ENCODE results near the gene CSKMT.
"Not testable (repeated sequence)": the region's sequence is repeated elsewhere in the genome, so short reads cannot be mapped to it uniquely, and the experiment has no call there.

CSKMT gene

DNA sequence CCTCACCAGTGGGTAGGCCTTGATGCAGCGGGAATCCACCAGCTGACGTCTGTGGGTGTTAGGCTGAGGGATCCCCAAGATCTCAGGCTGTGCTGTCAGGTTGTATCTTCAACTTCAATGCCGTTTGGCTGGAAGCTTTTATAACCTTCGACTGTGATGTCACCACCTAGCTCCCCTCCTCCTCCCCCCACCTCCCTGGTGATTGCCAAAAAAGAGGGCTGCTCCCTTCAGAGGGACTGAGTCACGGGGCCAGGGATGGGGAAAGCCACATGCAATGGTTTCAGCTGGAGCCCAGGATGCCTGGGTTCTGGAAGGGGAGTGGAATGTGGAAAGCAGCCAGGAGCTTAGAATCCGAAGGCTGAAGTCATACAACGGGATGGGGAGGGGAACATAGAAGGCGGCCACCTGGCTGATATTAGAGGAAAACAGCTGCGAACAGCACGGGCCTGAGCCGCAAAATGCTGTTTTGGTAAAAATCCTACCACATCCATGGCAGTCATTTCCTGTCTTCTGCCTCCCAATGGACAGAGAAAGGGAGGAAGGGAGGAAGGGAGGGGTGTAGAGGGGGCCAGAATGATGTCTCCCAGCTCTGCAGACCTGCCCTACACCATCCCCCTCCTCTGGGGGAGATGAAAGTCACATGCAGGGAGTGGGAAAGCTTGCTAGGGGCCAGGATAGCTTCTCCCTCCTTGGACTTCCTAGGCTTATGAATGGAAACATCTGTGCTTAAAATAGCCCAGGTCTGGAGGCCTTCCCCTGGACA is 24.5 kb downstream of the CSKMT start, which contains the start of gene LRRN4CL:
LRRN4CL (minus strand) TSS at position 110 of the 763 bp plus-strand sequence. CDS start 1,022 bp downstream, outside the sequence.
- DNase-seq = no peak

DNA sequence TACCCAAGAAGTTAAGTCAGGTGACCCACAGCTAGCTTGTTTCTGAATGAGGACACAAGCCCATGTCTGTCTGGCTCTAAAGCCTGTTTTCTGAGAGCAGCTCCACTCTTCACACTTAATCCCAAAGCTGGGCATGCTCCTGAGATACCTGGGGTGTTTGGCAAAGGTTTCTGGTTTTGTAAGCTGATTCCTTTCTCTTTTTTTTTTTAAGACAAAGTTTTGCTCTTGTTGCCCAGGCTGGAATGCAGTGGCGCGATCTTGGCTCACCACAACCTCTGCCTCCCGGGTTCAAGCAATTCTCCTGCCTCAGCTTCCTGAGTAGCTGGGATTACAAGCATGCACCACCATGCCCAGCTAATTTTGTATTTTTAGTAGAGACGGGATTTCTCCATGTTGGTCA is 28.5 kb downstream of the CSKMT start:
- DNase-seq = not testable (repeated sequence)

DNA sequence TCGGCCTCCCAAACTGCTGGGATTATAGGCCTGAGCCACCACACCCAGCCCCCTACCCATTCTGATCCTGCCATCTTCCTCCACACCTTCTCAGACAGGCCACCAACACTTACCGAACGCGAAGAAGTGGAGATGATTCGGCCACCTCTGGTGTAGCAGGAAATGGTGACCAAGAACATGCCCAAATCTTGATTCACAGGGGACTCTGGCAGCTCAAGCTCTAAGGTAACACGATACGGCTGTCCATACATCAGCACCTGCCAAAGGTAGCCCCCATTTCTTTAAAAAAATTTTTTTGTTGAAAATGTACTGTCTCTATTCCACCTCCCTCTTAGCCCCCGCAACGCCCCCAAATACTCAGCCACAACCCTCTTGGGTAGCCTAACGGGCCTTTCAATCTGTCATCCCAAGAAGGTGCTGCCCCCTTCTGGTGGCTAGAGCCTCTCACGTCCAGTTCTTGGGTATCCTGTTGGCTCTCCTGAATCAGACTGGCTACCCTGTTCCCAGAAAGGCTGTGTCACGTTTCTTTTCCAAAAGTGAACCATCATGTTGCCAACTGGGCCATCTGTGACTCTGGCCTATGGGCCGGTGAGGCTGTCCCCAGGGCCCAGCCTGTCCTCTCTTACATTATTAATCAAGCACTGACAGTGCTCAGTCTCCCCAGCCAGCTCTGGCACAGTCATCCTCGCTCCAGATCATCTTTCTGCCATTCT is 29.5 kb downstream of the CSKMT start:
- DNase-seq = peak; percentile 87

DNA sequence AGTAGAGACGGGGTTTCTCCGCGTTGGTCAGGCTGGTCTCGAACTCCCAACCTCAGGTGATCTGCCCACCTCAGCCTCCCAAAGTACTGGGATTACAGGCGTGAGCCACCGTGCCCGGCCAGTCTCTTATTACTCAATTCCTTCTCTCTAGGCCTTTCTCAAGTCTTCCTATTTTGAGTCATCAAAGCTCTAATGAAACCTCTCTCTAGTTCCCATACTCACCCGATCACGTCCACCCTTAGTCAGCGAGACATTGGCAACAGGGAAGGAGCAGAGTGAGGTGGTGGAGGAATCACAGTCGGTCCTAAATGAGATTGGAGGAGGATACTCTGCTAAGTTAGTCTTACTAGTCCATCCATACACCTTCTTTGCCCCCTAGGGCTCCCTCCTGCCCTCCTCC is 37.1 kb downstream of the CSKMT start:
- peak; percentile 93 for DNase-seq

DNA sequence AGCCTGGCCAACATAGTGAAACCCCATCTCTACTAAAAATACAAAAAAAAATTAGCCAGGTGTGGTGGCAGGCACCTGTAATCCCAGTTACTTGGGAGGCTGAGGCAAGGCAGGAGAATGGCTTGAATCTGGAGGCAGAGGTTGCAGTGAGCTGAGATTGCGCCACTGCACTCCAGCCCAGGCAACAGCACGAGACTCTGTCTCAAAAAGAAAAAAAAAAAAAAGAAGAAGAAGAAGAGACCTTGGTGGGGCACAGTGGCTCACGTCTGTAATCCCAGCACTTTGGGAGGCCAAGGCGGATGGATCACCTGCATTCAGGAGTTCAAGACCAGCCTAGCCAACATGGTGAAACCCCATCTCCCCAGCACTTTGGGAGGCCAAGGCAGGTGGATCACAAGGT is 38.8 kb downstream of the CSKMT start:
- DNase-seq = peak; percentile 43

DNA sequence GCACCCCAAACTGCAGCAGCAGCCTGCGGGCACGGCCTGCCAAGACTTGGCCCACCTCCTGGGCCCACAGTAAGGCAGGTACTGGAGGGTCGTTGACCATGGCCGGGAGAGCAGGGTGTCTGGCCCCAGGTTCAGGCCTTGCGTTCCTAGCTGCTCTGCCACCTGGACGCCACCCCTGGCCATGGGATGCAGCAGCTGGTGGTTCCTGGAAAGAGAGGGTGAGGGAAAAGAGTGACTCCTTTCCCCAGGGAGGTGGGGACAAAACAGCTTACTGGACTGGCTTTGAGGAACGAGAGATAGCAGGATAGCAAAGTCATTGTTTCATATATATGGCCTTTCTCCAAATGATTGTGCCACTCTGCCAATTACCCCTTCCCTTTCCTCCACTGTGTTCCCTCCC is 40.3 kb downstream of the CSKMT start:
- peak; percentile 45 for DNase-seq

DNA sequence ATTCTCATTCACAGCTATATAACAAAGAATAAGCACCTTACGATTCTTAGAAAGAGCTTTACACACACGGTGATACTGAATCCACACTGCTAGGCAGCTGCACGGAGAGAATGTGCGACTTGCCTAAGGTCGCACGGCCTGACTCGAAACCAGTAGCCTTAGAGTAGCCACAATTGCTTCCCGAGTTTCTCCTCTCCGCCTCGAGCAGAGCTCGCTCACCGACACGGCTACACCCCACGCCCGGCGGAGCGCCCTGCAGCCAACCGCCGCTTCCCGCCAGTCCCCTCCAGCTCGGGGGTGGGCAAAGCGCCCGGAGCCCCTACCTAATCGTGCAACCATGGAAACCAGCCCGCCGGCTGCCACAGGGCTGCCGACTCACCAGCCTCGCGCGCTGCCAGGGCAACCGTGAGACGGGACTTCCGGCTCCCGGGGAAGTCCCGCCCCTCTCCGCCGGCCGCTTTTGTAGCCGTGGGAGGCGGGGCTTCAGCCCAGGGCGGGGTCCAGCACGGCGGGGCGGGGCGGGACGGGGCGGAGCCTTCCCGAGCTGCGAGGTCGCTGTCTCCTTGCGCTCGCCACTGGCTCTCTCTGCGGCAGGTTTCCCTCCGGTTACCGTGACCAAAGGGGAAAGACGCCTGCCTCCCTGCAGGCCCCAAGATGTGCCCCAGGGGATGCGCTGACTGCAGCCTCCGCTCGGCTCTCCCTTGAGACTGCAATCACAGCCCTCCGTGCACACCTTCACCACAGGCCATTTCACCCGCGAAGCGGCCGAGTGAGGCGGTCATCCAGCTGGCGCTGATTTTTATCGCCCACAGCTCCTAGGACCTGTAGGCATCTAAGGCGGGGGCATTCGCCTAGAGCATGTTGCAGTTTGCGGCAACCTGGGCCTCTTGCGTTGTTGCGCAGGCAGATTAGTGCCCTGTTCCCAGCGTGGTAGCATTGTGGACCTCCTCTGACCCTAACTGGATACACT is 41.1 kb downstream of the CSKMT start:
- peak; percentile 98 for DNase-seq

DNA sequence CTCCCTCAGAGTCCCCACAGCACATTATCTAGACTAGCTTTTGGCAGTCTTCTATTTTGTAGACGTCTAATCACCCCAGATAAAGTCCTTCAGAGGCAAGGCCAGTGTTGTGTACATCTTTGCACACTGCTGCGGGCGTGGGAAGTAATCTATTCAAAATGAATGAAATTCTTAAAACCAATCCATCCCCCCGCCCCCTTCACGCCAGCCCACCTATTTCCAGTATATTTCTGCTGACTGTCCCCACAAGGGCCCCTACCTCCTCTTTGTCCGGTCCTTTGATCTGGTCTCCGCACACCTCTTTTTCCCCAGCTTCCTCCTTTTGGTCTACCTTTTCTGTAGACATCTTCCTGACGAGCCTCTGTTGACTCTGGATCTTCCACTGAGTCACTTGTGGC is 41.7 kb downstream of the CSKMT start:
- DNase-seq = no peak

DNA sequence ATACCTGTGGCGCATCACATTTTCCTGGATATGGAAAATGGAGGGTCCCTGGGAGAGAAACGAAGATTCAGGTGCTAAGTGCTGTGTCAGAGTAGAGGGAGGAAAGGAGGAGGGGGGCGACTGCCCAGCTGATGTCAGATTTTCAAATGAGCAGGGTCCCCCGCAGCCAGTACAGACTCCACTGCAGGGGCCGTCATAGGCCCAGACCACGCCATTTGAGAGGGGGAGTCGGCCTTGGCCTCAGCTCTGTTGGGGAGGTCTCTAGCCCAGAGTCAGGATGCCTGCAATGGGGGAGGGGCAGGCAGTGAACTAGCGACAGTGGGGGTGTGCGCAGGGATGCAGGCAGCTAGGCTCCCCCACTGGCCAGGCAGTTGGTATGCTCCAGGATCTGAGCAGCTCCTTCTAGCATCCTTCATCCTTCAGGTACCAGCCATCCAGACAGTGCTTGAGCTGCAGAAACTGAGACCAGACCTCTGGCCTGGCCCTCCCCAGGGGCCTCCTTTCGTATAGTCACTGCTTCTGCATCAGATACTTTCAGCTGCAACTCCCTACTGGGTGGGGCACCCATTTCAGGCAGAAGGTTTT is 42.3 kb downstream of the CSKMT start, which contains the start of the genes BSCL2 and GNG3:
BSCL2 (minus strand) TSS at position 148 of the 585 bp plus-strand sequence. CDS start 229 bp downstream, outside the sequence.
GNG3 (plus strand) TSS at position 400 of the 585 bp plus-strand sequence. CDS start 620 bp downstream, outside the sequence.
- DNase-seq = no peak

DNA sequence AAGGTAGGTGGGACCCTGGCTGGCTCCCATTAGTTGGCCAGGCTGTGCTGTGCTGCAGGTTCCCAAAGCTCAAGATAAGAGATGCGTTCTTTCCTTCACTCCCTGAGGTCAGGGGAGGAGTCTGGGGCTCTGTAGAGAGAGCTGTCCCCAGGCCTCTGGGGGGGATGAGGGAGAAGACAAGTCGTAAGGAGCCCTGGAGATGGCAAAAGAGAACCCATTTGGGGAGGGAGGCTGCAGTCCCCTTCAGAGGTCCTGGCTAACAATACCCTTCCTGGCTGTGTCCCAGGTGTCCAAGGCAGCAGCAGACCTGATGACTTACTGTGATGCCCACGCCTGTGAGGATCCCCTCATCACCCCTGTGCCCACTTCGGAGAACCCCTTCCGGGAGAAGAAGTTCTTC is 43.3 kb downstream of the CSKMT start:
- no peak for DNase-seq

DNA sequence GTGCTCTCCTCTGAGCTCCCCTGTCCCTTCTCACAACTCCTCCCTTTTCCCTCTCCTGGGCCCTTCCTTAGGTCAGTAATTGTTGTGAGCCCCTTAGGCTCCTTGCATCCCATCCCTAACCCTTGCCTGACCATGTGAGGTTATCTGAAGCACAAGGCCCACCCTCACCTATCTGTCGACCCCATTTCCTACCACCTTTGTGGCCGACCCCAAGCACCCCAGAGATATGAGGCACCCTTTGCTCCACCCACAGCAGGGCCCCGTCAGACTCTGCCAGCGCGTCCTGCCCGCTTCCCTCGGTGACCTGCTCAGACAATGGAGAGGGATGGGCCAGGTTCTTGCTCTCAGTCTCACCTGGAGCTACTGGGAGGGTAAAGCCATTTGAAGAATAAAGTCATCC is 43.7 kb downstream of the CSKMT start:
- no peak for DNase-seq

DNA sequence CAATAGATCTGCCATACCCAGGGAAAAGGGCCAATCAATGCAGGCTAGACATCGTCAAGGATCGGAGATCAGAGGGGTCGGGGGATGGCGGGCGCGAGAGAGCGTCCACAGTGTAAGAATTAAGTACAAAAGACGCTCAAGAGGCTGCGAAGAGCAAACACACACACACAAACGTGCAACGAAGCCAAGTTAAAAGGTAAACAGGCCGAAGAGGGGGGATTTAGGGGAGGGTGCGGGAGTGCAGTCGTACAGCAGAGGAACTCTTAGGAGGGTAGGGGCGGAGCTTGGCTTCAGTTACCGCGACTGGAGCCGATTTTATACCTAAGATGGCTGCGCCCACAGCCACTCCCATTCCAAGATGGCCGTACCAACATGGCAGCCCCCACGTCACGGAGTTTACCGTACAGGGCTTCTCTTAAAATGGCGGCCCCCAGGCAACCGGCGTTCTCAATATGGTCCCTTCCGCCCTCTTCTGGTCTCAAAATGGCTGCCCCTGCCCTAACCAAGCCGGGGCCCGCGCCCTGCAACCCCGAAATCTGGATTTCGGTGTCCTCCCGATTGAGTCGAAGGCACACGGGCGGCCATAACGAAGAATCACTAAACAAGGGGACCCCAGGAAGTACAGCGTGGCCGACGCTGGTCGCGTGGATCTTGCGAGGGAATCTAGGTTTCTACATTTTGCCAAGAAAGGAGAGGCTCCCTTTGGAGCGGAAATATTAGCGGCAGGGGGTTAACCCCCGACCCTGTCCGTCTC is 44.3 kb downstream of the CSKMT start:
- peak; percentile 99 for DNase-seq

DNA sequence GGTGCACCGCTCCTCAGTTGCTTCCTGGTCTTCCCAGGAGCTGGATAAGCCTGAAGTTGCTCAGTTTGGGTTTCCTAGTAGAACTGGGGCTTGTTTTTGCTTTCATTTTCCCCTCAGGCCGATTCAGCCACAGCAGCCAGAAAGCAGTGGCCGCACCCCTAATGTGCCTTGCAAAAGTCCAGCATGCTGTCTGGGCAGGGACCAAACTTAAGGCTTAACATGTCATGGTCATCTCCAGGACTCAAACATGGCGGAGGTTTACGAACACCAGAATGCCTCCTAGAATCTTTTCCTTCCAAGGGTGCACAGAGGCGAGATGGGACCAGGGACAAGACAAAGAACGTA is 44.9 kb downstream of the CSKMT start:
- peak; percentile 82 for DNase-seq

DNA sequence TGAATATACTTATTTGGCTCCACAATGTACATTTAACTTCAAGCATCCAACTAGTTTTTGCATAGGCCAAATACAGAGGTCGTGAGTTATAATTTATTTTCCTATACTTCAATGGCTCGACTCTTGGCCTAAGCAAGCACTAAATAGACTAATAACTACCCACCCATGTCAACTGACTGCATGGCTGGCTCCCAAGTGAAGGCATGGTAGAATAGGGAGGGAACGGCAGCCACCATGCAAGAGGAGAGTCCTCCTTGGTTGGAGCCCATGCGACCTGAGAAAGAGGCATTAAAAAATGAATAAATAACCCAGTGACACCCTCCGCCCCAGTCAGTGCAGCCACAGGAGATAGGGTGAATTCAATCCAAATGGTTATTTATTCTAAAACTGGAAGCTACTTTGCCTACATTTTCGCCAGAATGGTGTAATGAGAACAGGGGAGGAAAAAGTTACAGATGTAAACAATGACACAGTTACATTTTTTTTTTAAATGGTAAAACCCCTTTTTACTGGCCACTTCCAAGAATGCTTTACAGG is 47.2 kb downstream of the CSKMT start:
- DNase-seq = no peak

DNA sequence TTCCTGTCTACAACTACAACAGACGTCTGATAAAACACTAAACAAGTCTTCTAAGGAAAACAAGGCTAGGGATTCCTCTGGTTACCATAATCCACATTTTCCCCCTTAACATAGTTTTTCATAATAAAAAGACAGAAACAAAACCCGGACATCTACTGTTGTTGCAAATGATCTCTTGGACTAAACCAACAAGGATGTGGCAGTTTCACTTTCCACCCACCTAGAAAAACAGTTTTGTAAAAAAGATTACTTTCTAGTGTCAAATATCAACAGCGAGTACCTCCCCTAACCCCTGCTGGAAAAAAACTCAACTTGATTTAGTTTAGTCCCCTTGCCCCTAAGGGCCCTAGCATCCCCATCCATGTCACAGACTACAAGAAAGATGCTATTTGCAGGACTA is 47.7 kb downstream of the CSKMT start:
- DNase-seq = no peak

DNA sequence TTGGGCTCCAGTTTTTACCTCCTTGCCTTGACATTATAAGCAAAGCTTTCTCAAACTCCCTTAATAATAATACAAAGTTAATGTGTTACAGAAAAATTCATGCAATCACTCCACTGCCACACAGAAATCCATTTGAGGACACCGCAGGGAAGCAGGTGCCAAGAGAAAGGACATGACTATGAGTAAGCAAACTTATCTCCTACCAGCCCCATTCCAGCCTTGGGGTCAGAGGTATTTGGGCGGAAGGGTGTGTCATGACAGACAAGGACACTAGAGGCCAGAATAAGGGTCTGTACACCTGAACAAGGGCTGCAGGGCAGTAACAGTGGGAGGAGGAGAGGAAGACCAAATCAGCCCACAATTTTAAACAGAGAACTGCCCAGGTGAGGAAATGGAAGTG is 48.2 kb downstream of the CSKMT start:
- no peak for DNase-seq

DNA sequence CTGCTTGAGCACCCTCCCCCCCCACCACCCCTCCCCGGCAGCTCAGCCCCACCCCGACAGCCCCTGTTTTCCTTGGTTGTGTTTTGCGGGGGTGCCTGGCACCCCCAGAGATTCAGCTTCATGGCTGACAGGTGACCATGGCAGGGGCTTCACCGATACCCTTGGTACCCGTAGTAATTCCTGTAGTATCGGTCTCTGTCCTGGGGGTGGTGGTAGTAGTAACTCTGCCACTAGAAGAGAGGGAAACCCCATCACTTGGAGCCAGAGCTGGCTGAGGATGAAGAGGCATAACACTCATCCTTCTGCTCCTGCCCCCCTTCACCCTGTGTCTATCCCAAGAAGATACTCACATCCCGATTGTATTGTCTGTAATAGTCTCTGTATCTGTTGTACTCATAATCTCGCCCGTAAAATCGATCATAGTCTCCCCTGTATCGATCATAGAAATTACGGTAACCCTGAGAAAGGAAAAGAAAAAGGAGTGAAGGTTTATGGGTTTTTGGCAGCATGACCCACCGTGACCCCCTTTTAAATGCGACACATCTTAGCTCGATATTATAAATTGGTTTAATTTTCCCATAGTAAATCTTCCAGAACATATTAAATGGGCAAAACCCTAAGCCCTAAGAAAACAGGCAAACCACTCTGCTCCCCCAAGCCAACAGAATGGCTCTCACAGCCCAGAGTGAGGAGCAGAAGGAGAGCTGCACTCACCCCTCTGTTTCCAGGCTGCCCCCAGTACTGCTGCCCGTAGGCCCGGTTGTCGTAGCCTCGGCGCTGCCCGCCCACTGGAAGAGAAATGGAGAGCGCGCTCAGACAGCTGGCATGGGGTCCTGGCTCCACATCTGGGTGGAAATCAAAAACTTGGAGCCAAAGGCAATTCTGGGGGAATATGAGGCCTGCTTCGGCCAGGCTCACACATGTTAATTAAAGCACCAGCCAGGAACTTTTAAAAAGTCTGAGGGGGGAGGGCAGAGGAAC is 50.3 kb downstream of the CSKMT start:
- no peak for DNase-seq

DNA sequence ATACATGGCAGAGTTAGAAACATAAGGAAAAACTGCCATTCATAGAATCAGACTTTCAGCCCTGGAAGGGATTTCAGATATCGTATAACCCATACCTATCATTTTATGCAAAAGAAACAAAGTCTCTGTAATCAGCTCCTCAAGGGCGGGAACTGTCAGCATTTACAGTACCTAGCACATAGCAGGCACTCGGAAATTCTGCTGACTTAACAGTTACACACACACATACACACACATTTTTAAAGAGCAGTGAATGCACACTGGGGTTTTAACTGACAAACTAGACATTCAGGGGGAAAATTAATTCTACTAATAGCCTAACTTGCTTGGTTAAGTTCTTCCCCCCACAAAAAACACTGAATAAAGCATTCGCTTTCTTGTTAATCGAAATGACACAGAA is 51.1 kb downstream of the CSKMT start:
- DNase-seq = no peak

DNA sequence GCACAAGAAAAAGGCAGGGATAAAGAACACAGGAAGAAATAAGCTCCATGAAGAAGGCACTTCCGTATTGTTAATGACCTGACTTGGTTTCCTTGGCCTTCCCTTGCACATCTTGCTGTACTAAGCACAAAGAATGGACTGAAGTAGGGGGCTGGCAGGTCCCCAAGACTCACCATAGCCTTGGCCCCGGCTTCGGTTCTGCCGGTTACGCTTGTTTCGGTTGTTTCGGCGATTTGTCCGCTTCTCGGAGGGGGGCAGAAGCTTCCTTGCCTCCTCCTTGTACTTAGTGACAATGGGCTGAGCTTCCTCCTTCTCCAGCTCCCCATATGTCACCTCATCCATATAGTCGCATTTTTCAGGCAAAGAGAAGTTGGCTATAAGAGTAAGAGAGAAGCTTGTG is 51.7 kb downstream of the CSKMT start:
- DNase-seq = no peak
